ENCODE measurements around the gene SLC35B4. TPM values are rescaled to one million over a fixed set of nuclear protein-coding genes. Genes with fewer than 3 reads are reported as not detected.

The SLC35B4 gene
- total RNA-seq, 2 donors from 2014 or later, result 12.6 to 18.1 TPM

GRCh38 chr7:134343796-134344195, 27.1 kb upstream of the SLC35B4 start:
- TF ChIP-seq CTCF (IDR thresholded peaks at IDR 0.05), result no peak
- Histone ChIP-seq H3K27me3 (replicated peaks; ENCODE audit: insufficient read depth) (no peaks in the 10 kb centered on the region), H3K4me3 (no peak overlapping the region), H3K9me3 (no peaks in the 10 kb centered on the region), H3K4me1 (ENCODE audit: control insufficient read depth in 1 of 2, low read depth in 2 of 2) (no peaks in the 10 kb centered on the region), H3K36me3 (no peaks in the 10 kb centered on the region), H3K27ac (no peak overlapping the region)
- ATAC-seq (ENCODE audit: insufficient number of reproducible peaks, low FRiP score, low read depth) (no peak), DNase-seq (ENCODE audit: low spot score) (no peak)

- no peaks in the 10 kb centered on the region for H3K9me3 ChIP-seq
- no peak for ATAC-seq (ENCODE audit: insufficient number of reproducible peaks, low FRiP score, low read depth)
- H3K4me1 ChIP-seq (ENCODE audit: control insufficient read depth in 1 of 2, low read depth in 2 of 2), result no peaks in the 10 kb centered on the region
- H3K4me3 ChIP-seq, result no peak overlapping the region
- H3K27me3 ChIP-seq (replicated peaks; ENCODE audit: insufficient read depth), result no peaks in the 10 kb centered on the region
- no peak for TF ChIP-seq CTCF (IDR thresholded peaks at IDR 0.05)
- no peaks in the 10 kb centered on the region for H3K36me3 ChIP-seq
- no peak for DNase-seq (ENCODE audit: low spot score)
- no peak overlapping the region for H3K27ac ChIP-seq
Observed at GRCh38 chr7:134343136-134343535, 26.4 kb upstream of the SLC35B4 start.

- TF ChIP-seq CTCF (IDR thresholded peaks at IDR 0.05), result no peak
- no peak for ATAC-seq (ENCODE audit: insufficient number of reproducible peaks, low FRiP score, low read depth)
- Histone ChIP-seq H3K4me1 (ENCODE audit: control insufficient read depth in 1 of 2, low read depth in 2 of 2) (no peaks in the 10 kb centered on the region), H3K9me3 (no peaks in the 10 kb centered on the region), H3K27ac (no peak overlapping the region), H3K36me3 (no peaks in the 10 kb centered on the region), H3K4me3 (no peak overlapping the region), H3K27me3 (replicated peaks; ENCODE audit: insufficient read depth) (no peaks in the 10 kb centered on the region)
- no peak for DNase-seq (ENCODE audit: low spot score)
Observed at GRCh38 chr7:134339475-134339874, 22.7 kb upstream of the SLC35B4 start.

- Histone ChIP-seq H3K4me1 (ENCODE audit: control insufficient read depth in 1 of 2, low read depth in 2 of 2) (no peaks in the 10 kb centered on the region), H3K9me3 (no peaks in the 10 kb centered on the region), H3K27me3 (replicated peaks; ENCODE audit: insufficient read depth) (no peaks in the 10 kb centered on the region), H3K4me3 (no peak overlapping the region), H3K27ac (no peak overlapping the region), H3K36me3 (no peaks in the 10 kb centered on the region)
- no peak for DNase-seq (ENCODE audit: low spot score)
- ATAC-seq (ENCODE audit: insufficient number of reproducible peaks, low FRiP score, low read depth), result no peak
- TF ChIP-seq CTCF (IDR thresholded peaks at IDR 0.05), result no peak
Observed at GRCh38 chr7:134337980-134338379, 21.2 kb upstream of the SLC35B4 start.

GRCh38 chr7:134334408-134334807, 17.7 kb upstream of the SLC35B4 start:
- no peak for TF ChIP-seq CTCF (IDR thresholded peaks at IDR 0.05)
- Histone ChIP-seq H3K27ac (no peak overlapping the region), H3K9me3 (no peaks in the 10 kb centered on the region), H3K4me3 (no peak overlapping the region), H3K4me1 (ENCODE audit: control insufficient read depth in 1 of 2, low read depth in 2 of 2) (no peaks in the 10 kb centered on the region), H3K36me3 (no peaks in the 10 kb centered on the region), H3K27me3 (replicated peaks; ENCODE audit: insufficient read depth) (no peaks in the 10 kb centered on the region)
- ATAC-seq (ENCODE audit: insufficient number of reproducible peaks, low FRiP score, low read depth) (no peak), DNase-seq (ENCODE audit: low spot score) (no peak)
